Activated CD8-positive, alpha-beta T cell treated with anti-CD3 and anti-CD28 coated beads for 36 hours (primary cell): ENCODE data around the gene SMG6. TPM values are rescaled to one million over a fixed set of nuclear protein-coding genes. Genes with fewer than 3 reads are reported as not detected.

Experiments used
- ATAC-seq: fragments of 200-7000 bp; cut with Tn5 transposase; one replicate; pipeline ENCODE4 v1.10.0; 2021; ENCODE audit warnings: mild to moderate bottlenecking, moderate library complexity
- CTCF ChIA-PET: fragments of 350-600 bp; sonication (Branson Sonifier 250); formaldehyde crosslinking; loops from one replicate; lab custom pipeline; 2021; ENCODE audit warnings: antibody characterized with exemption; lab: Charles Lee
- POLR2A ChIA-PET: fragments of 350-600 bp; sonication (Branson Sonifier 250); formaldehyde crosslinking; loops from one replicate; lab custom pipeline; 2021; ENCODE audit warnings: antibody characterized with exemption; lab: Charles Lee
- DNase-seq: peaks from one replicate; pipeline ENCODE4 v3.0.0-alpha.2; 2020
- H3K27ac Mint-ChIP-seq: one replicate; pipeline ENCODE4 v1.8.0; 2021; ENCODE audit warnings: mild to moderate bottlenecking, mixed read lengths
- H3K27me3 Mint-ChIP-seq: one replicate; pipeline ENCODE4 v1.8.0; 2021; ENCODE audit warnings: mixed read lengths
- H3K36me3 Mint-ChIP-seq: one replicate; pipeline ENCODE4 v1.8.0; 2021; ENCODE audit warnings: low read depth, mixed read lengths
- H3K4me1 Mint-ChIP-seq: one replicate; pipeline ENCODE4 v1.8.0; 2021; ENCODE audit warnings: low read depth, mixed read lengths
- H3K4me3 Mint-ChIP-seq: one replicate; pipeline ENCODE4 v1.8.0; 2021; ENCODE audit warnings: mild to moderate bottlenecking, moderate library complexity, mixed read lengths
- H3K9me3 Mint-ChIP-seq: one replicate; pipeline ENCODE4 v1.8.0; 2021; ENCODE audit warnings: mixed read lengths
- intact Hi-C: fragments of 100-400 bp; cut with micrococcal nuclease; formaldehyde crosslinking; loops from one replicate; pipeline ENCODE4 v1.10.0; 2022
- total RNA-seq, 2 experiments: library from RNA; stranded (reverse); gene quantifications; one replicate each; pipeline ENCODE4 v1.2.3, GENCODE V29; 2021
- TF ChIP-seq, protein P1 (sequence below): fragments of 200-600 bp; IDR thresholded peaks from one replicate; pipeline ENCODE4 v1.8.0; 2022; ENCODE audit warnings: antibody characterized with exemption, mild to moderate bottlenecking

Gene SMG6
- total RNA-seq, 2 experiments from 2014 or later = 39.6 to 40.4 TPM

DNA sequence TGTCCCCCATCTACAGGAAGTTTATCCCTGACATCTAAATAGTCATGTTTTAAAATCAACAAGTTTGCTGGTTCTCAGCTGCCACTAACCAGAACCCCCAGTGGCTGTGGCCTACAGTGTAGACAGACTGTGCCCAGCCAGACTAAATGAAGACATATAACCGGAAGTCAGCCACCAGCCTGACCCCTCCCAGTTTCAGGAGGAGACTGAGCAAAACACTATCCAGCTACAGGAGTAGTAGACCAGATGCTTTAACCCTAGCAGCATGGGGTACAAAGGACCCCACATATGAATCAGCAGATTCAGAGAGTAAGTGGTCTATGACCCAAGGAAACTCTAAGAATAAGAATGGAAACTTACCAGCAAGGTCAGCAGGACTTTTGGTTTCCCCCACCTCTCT is 165.3 kb downstream of the SMG6 start:
- ChIA-PET POLR2A (no interaction called here), CTCF (interaction anchor here (0.8 to 1.3 kb wide), 6 partner anchors 15 to 107 kb away, joined by 3 to 6 read pairs (median 3); partner anchors contain the start of gene HIC1)
- Mint-ChIP-seq H3K4me1 (peaks cover 25% of the 10 kb centered on the region), H3K27ac (peak overlapping the region; percentile 44), H3K9me3 (no peaks in the 10 kb centered on the region), H3K36me3 (peaks cover 8% of the 10 kb centered on the region), H3K4me3 (no peak overlapping the region), H3K27me3 (no peaks in the 10 kb centered on the region)
- ATAC-seq (peak; percentile 89), DNase-seq (peak; percentile 37)
- TF ChIP-seq, protein P1, sequence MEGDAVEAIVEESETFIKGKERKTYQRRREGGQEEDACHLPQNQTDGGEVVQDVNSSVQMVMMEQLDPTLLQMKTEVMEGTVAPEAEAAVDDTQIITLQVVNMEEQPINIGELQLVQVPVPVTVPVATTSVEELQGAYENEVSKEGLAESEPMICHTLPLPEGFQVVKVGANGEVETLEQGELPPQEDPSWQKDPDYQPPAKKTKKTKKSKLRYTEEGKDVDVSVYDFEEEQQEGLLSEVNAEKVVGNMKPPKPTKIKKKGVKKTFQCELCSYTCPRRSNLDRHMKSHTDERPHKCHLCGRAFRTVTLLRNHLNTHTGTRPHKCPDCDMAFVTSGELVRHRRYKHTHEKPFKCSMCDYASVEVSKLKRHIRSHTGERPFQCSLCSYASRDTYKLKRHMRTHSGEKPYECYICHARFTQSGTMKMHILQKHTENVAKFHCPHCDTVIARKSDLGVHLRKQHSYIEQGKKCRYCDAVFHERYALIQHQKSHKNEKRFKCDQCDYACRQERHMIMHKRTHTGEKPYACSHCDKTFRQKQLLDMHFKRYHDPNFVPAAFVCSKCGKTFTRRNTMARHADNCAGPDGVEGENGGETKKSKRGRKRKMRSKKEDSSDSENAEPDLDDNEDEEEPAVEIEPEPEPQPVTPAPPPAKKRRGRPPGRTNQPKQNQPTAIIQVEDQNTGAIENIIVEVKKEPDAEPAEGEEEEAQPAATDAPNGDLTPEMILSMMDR = no peak
- intact Hi-C loops = no loop called here

DNA sequence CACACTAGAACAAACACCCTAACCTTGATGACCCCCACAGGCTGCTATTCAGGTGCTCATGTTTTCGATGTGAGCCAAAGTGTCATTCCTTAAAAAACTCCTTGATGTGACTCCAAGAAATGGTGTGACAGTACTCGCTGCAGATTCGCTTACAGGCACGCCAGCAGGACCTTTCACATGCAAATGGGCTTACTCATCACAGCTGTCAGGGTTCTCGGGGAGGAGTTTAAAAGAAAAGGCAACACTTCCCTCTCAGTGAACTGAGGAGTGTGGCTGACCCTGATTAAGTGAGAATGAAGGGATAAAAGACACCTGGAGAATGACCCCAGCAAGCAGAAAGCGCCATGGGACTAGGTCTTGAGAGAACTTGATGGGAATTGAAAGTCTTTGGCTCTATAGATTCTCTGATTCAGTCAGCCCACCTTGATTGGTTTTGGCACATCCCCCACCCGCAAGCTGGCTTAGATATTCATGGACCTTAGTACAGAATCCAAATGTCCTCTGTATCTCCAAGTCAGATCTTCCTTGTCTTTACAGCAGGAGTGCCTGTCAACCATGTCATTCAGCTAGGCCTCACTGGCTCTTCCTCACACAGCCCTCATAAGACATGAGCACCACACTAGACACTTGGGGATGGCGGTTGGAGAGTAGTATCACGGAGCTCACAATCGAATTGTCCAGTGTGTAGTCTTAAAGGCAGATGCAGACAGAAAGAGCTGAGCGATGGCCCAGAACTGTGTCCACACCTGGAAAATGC is 166.1 kb downstream of the SMG6 start:
- ATAC-seq (no peak), DNase-seq (no peak)
- Mint-ChIP-seq H3K27me3 (no peaks in the 10 kb centered on the region), H3K27ac (peak overlapping the region; percentile 44), H3K4me3 (no peak overlapping the region), H3K36me3 (peaks cover 8% of the 10 kb centered on the region), H3K9me3 (no peaks in the 10 kb centered on the region), H3K4me1 (peaks cover 23% of the 10 kb centered on the region)
- intact Hi-C loops = no loop called here
- TF ChIP-seq, protein P1 = no peak
- ChIA-PET CTCF (interaction anchor here (0.8 to 1.4 kb wide), 8 partner anchors 14 to 108 kb away, joined by 3 to 6 read pairs (median 3); partner anchors contain the start of gene HIC1), POLR2A (no interaction called here)

DNA sequence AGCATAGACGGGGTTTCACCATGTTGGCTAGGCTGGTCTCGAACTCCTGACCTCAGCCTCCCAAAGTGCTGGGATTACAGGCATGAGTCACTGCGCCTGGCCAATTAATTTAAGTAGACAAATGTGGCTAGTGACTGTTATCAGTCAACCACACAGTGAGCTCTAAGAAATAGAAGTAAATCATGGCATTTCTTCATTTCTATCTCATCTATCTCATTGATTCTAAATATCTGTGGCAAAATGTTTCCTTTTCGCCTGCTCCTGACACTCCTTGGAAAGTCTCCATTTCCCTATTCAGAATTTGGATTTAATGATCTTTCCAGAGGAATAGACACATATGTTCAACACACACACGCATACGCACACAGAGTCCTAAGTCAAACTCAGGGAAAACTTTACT is 167.3 kb downstream of the SMG6 start:
- Mint-ChIP-seq H3K27ac (no peak overlapping the region), H3K27me3 (no peaks in the 10 kb centered on the region), H3K9me3 (no peaks in the 10 kb centered on the region), H3K4me1 (peaks cover 23% of the 10 kb centered on the region), H3K4me3 (no peak overlapping the region), H3K36me3 (peaks cover 8% of the 10 kb centered on the region)
- intact Hi-C loops = no loop called here
- CTCF ChIA-PET = interaction anchor here (1.2 to 1.6 kb wide), 5 partner anchors 13 to 109 kb away, joined by 3 to 4 read pairs (median 4); no protein-coding TSS in a partner anchor
- TF ChIP-seq, protein P1 = no peak
- DNase-seq = no peak
- no peak for ATAC-seq
- POLR2A ChIA-PET = no interaction called here

DNA sequence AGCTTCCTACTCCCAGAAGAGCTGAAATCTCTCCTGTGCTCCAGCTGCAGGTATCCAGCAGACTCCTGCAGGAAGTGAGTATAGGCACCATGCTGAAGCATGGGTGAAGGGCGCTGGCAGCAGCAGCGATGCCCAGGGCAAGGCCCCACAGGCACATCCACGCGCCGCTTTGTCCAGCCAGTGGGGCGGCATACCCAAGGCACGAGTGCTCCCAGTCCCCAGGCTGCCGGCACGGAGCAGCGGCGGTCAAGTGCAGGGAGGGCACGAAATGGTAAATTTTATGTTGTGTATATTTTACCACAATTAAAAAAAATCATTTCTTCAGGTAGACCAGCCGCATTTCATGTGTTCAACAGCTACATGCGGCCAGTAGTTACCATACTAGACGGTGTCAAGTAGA is 175.6 kb downstream of the SMG6 start:
- CTCF ChIA-PET = interaction anchor here (0.9 to 1.7 kb wide), 2 partner anchors 132 to 154 kb away, joined by 3 read pairs; no protein-coding TSS in a partner anchor
- no peaks in the 10 kb centered on the region for H3K27me3 Mint-ChIP-seq

More for the DNA sequence above, 175.6 kb downstream of the SMG6 start:
- DNase-seq = no peak
- POLR2A ChIA-PET = no interaction called here
- no peak for ATAC-seq
- Mint-ChIP-seq H3K4me1 (peaks cover 17% of the 10 kb centered on the region), H3K4me3 (no peak overlapping the region), H3K36me3 (peaks cover 4% of the 10 kb centered on the region), H3K9me3 (no peaks in the 10 kb centered on the region), H3K27ac (no peak overlapping the region)
- intact Hi-C loops = no loop called here
- TF ChIP-seq, protein P1 = no peak
